Fibroblast of villous mesenchyme (primary cell): ENCODE measurements around the gene RTN4. TPM values are rescaled to one million over a fixed set of nuclear protein-coding genes. Genes with fewer than 3 reads are reported as not detected.

ENCODE experiments used
- DNase-seq: peaks from one replicate; pipeline ENCODE4 v3.0.0-alpha.2; 2010; ENCODE audit warnings: low read depth
- H3K4me3 ChIP-seq: 2 replicates; pipeline ENCODE4 v1.5.1; 2011; ENCODE audit warnings: low read depth, mild to moderate bottlenecking, low read length
- CTCF ChIP-seq: IDR thresholded peaks from 2 replicates; pipeline ENCODE4 v1.5.1; 2012; ENCODE audit warnings: low read depth, mild to moderate bottlenecking, low read length; ENCODE audit not compliant: insufficient read depth
- total RNA-seq: library from RNA; depleted of rRNA; stranded (reverse); fragments of >200 nt; gene quantifications from 2 replicates; pipeline ENCODE4 v1.2.3, GENCODE V29; 2012

RTN4 gene
- total RNA-seq, 1 donor = 262 TPM

- no peak for TF ChIP-seq CTCF
Measured at GRCh38 chr2:55026202-55026601, 24.0 kb downstream of the RTN4 start.

GRCh38 chr2:55025627-55026026 is 24.6 kb downstream of the RTN4 start:
- no peak for TF ChIP-seq CTCF
- DNase-seq = no peak

More at GRCh38 chr2:55026202-55026601, 24.0 kb downstream of the RTN4 start:
- no peak overlapping the region for H3K4me3 ChIP-seq
- peak; percentile 61 for DNase-seq

GRCh38 chr2:55025082-55025481 is 25.2 kb downstream of the RTN4 start:
- DNase-seq = no peak
- H3K4me3 ChIP-seq = no peak overlapping the region
- TF ChIP-seq CTCF = no peak

More at GRCh38 chr2:55025627-55026026, 24.6 kb downstream of the RTN4 start:
- H3K4me3 ChIP-seq = no peak overlapping the region

GRCh38 chr2:55022476-55022875 is 27.8 kb downstream of the RTN4 start:
- no peak for TF ChIP-seq CTCF
- DNase-seq = no peak
- no peak overlapping the region for H3K4me3 ChIP-seq

GRCh38 chr2:55019526-55020258 is 30.6 kb downstream of the RTN4 start:
- DNase-seq = peak; percentile 30
- no peak for TF ChIP-seq CTCF
- no peak overlapping the region for H3K4me3 ChIP-seq

GRCh38 chr2:55018619-55019018 is 31.6 kb downstream of the RTN4 start:
- DNase-seq = no peak
- no peak overlapping the region for H3K4me3 ChIP-seq
- TF ChIP-seq CTCF = no peak

- no peak for TF ChIP-seq CTCF
- DNase-seq = no peak
- no peak overlapping the region for H3K4me3 ChIP-seq
Measured at GRCh38 chr2:55017880-55018279, 32.4 kb downstream of the RTN4 start.
